K562 (cell line): ENCODE measurements around the gene SYT17. TPM values are rescaled to one million over a fixed set of nuclear protein-coding genes. Genes with fewer than 3 reads are reported as not detected.

Experiments
- EP300 ChIP-seq: IDR thresholded peaks from 2 replicates; pipeline ENCODE4 v1.6.1; 2012; ENCODE audit warnings: low read length, improper control_type of control experiment
- KLF1 ChIP-seq: fragments of 450-650 bp; IDR thresholded peaks from 2 replicates; pipeline ENCODE4 v1.6.1; 2016; ENCODE audit warnings: missing genetic modification characterization, missing compliant biosample characterization
- KLF6 ChIP-seq: fragments of 250-450 bp; sonication (Bioruptor Pico); IDR thresholded peaks from 2 replicates; pipeline ENCODE4 v1.4.0; 2020; ENCODE audit warnings: mild to moderate bottlenecking, moderate library complexity, borderline replicate concordance
- POLR2H ChIP-seq: IDR thresholded peaks from 2 replicates; pipeline ENCODE4 v1.6.1; 2016; ENCODE audit warnings: missing genetic modification characterization, low read depth, mild to moderate bottlenecking, control low read depth, missing compliant biosample characterization, moderate library complexity
- PYGO2 ChIP-seq: fragments of 450-650 bp; IDR thresholded peaks from 2 replicates; pipeline ENCODE4 v1.6.1; 2016; ENCODE audit warnings: mild to moderate bottlenecking, missing genetic modification characterization, moderate library complexity, missing compliant biosample characterization
- ZBED1 ChIP-seq: IDR thresholded peaks from 2 replicates; pipeline ENCODE4 v1.6.1; 2014
- ZNF143 ChIP-seq: sonication (generic); formaldehyde crosslinking; IDR thresholded peaks from 2 replicates; pipeline ENCODE4 v1.9.0; 2022; ENCODE audit warnings: mild to moderate bottlenecking, missing genetic modification reagents
- polyA plus RNA-seq, 8 experiments: library from polyadenylated mRNA; depleted of rRNA in 4 of 8; stranded (reverse) in 5 of 8; unstranded in 3 of 8; fragments of >200 nt; fragmentation: Nextera tagmentation in 2 of 8; fragmentation: Illumina TruSeq in 1 of 8; extraction: Ambion mirVana in 2 of 8; extraction: Trizol in 1 of 8; gene quantifications; 2 replicates each; pipeline versions ENCODE4 v1.2.1 to v1.2.3, GENCODE V29; 2011 to 2014; ENCODE audit warnings: inconsistent platforms in 1 of 8, missing spikeins in 1 of 8
- total RNA-seq, 7 experiments: library from RNA; depleted of rRNA in 6 of 7; stranded (reverse); fragments of >200 nt in 6 of 7; fragmentation: Illumina TruSeq in 2 of 7; extraction: Trizol in 2 of 7; gene quantifications; 2 replicates each; pipeline versions ENCODE4 v1.2.1 to v1.2.3, GENCODE V29; 2011 to 2021; ENCODE audit warnings: low replicate concordance in 1 of 7
- TF ChIP-seq, protein P1 (sequence below): fragments of 150-350 bp; IDR thresholded peaks from 2 replicates; pipeline ENCODE4 v1.6.1; 2014; ENCODE audit warnings: low read depth, mild to moderate bottlenecking, low read length, borderline replicate concordance
- TF ChIP-seq, protein P2 (sequence below), 2 experiments: fragments of 250-450 bp in 1 of 2; fragments of 450-650 bp in 1 of 2; sonication (Bioruptor Pico) in 1 of 2; IDR thresholded peaks; 2 replicates each; pipeline versions ENCODE4 v1.6.1 to v1.8.0; 2016 to 2021; ENCODE audit warnings: mild to moderate bottlenecking in 2 of 2, moderate library complexity in 2 of 2, missing compliant biosample characterization in 1 of 2, missing genetic modification characterization in 1 of 2
- TF ChIP-seq, protein P3 (sequence below), 2 experiments: fragments of 450-650 bp; IDR thresholded peaks; 2 replicates each; pipeline ENCODE4 v1.6.1; 2016; ENCODE audit warnings: mild to moderate bottlenecking in 2 of 2, borderline replicate concordance in 1 of 2, low read depth in 1 of 2, moderate library complexity in 1 of 2
- TF ChIP-seq, protein P4 (sequence below): fragments of 450-650 bp; formaldehyde crosslinking; IDR thresholded peaks from 2 replicates; pipeline ENCODE4 v1.4.0; 2022; ENCODE audit warnings: mild to moderate bottlenecking, moderate library complexity
- TF ChIP-seq, protein P5 (sequence below), 2 experiments: IDR thresholded peaks; 2 replicates each; pipeline ENCODE4 v1.6.1; 2011; ENCODE audit warnings: borderline replicate concordance in 1 of 2, control low read depth in 1 of 2, low read depth in 1 of 2, low read length in 1 of 2, mild to moderate bottlenecking in 1 of 2, mixed read lengths in 1 of 2, moderate library complexity in 1 of 2; ENCODE audit not compliant: insufficient read depth in 1 of 2, insufficient read length in 1 of 2, poor library complexity in 1 of 2, severe bottlenecking in 1 of 2; ENCODE audit errors: extremely low read depth in 1 of 2

The SYT17 gene
- total and polyA plus RNA-seq, 9 of the 15 experiments (the other 6 are each of a cell fraction or from before 2014, with no cell fraction given): not detected

DNA sequence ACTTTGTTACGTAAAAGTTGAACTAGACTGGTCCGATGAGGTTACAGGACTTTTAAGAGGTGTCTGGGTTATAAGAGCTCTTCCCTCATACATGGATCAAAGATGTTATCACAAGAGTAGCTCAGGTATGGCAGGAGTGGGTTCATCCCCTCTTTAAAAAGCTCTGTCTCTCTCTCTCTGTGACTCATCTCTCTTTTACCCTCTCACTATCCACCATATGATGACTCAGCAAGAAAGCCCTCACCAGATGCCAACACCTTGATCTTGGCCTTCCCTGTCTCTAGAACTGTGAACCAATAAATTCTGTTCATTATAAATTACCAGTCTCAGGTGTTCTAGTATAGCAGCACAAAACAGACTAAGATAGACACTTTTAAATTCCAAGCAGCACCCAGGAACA, 115.6 kb downstream of the SYT17 start (continued):
- TF ChIP-seq, protein P1, sequence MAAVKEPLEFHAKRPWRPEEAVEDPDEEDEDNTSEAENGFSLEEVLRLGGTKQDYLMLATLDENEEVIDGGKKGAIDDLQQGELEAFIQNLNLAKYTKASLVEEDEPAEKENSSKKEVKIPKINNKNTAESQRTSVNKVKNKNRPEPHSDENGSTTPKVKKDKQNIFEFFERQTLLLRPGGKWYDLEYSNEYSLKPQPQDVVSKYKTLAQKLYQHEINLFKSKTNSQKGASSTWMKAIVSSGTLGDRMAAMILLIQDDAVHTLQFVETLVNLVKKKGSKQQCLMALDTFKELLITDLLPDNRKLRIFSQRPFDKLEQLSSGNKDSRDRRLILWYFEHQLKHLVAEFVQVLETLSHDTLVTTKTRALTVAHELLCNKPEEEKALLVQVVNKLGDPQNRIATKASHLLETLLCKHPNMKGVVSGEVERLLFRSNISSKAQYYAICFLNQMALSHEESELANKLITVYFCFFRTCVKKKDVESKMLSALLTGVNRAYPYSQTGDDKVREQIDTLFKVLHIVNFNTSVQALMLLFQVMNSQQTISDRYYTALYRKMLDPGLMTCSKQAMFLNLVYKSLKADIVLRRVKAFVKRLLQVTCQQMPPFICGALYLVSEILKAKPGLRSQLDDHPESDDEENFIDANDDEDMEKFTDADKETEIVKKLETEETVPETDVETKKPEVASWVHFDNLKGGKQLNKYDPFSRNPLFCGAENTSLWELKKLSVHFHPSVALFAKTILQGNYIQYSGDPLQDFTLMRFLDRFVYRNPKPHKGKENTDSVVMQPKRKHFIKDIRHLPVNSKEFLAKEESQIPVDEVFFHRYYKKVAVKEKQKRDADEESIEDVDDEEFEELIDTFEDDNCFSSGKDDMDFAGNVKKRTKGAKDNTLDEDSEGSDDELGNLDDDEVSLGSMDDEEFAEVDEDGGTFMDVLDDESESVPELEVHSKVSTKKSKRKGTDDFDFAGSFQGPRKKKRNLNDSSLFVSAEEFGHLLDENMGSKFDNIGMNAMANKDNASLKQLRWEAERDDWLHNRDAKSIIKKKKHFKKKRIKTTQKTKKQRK: no peak
- TF ChIP-seq POLR2H (no peak), ZBED1 (no peak), PYGO2 (tag) (no peak), KLF6 (CRISPR knock-in tag) (no peak), ZNF143 (CRISPR knock-in tag) (no peak), EP300 (no peak), KLF1 (tag) (no peak)
- TF ChIP-seq, protein P2, sequence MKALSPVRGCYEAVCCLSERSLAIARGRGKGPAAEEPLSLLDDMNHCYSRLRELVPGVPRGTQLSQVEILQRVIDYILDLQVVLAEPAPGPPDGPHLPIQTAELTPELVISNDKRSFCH (CRISPR knock-in tag; IDR thresholded peaks at IDR 0.05): no peak
- TF ChIP-seq, protein P2 (tag; IDR thresholded peaks at IDR 0.05): no peak
- TF ChIP-seq, protein P3, sequence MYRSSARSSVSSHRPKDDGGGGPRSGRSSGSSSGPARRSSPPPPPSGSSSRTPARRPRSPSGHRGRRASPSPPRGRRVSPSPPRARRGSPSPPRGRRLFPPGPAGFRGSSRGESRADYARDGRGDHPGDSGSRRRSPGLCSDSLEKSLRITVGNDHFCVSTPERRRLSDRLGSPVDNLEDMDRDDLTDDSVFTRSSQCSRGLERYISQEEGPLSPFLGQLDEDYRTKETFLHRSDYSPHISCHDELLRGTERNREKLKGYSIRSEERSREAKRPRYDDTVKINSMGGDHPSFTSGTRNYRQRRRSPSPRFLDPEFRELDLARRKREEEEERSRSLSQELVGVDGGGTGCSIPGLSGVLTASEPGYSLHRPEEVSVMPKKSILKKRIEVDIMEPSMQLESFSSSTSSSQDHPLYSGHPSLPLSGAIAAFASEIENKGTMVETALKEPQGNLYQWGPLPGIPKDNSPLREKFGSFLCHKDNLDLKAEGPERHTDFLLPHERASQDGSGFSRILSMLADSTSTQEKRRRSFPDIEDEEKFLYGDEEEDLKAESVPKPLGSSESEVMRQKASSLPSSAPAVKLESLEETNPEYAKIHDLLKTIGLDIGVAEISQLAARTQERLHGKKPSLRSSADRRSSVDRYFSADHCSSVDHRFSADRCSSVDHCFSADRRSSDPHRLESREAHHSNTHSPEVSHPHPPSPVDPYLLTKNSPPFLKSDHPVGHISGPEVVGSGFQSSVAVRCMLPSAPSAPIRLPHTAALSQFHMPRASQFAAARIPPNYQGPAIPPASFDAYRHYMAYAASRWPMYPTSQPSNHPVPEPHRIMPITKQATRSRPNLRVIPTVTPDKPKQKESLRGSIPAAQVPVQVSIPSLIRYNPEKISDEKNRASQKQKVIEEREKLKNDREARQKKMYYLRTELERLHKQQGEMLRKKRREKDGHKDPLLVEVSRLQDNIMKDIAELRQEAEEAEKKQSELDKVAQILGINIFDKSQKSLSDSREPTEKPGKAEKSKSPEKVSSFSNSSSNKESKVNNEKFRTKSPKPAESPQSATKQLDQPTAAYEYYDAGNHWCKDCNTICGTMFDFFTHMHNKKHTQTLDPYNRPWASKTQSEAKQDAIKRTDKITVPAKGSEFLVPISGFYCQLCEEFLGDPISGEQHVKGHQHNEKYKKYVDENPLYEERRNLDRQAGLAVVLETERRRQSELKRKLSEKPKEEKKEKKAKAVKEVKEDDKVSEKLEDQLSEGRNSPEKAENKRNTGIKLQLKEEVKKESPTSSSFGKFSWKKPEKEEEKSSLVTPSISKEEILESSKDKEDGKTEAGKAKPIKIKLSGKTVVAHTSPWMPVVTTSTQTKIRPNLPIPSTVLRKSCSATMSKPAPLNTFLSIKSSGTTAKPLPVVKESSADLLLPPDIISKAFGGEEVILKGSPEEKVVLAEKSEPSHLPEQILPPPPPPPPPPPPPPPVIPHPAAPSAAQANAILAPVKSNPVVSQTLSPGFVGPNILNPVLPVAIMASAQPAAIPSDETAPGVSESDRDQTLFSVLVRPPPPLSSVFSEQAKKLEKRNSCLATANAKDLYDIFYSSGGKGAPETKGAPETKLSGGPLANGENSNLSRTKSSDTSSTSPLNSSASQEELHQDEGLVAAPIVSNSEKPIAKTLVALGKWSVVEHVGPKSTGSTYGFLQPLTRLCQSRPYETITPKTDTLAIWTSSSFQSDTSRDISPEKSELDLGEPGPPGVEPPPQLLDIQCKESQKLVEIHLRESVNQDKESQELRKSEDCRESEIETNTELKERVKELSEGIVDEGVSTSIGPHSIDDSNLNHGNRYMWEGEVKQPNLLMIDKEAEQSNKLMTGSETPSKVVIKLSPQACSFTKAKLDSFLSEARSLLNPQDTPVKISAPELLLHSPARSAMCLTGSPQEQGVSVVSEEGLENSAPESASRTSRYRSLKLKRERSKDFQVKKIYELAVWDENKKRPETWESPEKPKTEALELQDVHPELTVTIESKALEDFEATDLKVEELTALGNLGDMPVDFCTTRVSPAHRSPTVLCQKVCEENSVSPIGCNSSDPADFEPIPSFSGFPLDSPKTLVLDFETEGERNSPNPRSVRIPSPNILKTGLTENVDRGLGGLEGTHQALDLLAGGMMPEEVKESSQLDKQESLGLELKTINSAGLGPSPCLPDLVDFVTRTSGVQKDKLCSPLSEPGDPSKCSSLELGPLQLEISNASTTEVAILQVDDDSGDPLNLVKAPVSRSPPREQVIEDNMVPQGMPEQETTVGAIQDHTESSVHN (IDR thresholded peaks at IDR 0.05; ENCODE audit: borderline replicate concordance in 1 of 2, low read depth in 1 of 2): no peak
- TF ChIP-seq, protein P4, sequence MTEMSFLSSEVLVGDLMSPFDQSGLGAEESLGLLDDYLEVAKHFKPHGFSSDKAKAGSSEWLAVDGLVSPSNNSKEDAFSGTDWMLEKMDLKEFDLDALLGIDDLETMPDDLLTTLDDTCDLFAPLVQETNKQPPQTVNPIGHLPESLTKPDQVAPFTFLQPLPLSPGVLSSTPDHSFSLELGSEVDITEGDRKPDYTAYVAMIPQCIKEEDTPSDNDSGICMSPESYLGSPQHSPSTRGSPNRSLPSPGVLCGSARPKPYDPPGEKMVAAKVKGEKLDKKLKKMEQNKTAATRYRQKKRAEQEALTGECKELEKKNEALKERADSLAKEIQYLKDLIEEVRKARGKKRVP: no peak
- TF ChIP-seq, protein P5, sequence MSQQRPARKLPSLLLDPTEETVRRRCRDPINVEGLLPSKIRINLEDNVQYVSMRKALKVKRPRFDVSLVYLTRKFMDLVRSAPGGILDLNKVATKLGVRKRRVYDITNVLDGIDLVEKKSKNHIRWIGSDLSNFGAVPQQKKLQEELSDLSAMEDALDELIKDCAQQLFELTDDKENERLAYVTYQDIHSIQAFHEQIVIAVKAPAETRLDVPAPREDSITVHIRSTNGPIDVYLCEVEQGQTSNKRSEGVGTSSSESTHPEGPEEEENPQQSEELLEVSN (IDR thresholded peaks at IDR 0.05; ENCODE audit: borderline replicate concordance in 1 of 2, extremely low read depth in 1 of 2, insufficient read depth in 1 of 2, insufficient read length in 1 of 2, low read depth in 1 of 2, low read length in 1 of 2, poor library complexity in 1 of 2, severe bottlenecking in 1 of 2): no peak
